ENCODE results near the gene DOCK8. TPM values are rescaled to one million over a fixed set of nuclear protein-coding genes. Genes with fewer than 3 reads are reported as not detected.

Gene DOCK8
- total RNA-seq, 1 donor from 2014 or later = 3.8 TPM

GRCh38 chr9:250039-250438, 35.4 kb downstream of the DOCK8 start:
- no peaks in the 10 kb centered on the region for H3K36me3 ChIP-seq (ENCODE audit: control insufficient read depth, insufficient read depth, low read length)
- no peak overlapping the region for H3K4me3 ChIP-seq (ENCODE audit: low read depth, low read length)
- no peak for TF ChIP-seq CTCF (IDR thresholded peaks at IDR 0.05; ENCODE audit: insufficient read depth, low read length, poor library complexity, severe bottlenecking)
- DNase-seq (ENCODE audit: low read depth) = no peak
- no peaks in the 10 kb centered on the region for H3K27me3 ChIP-seq (ENCODE audit: control insufficient read depth, insufficient read depth, low read length)

GRCh38 chr9:250625-251024, 36.0 kb downstream of the DOCK8 start:
- no peak overlapping the region for H3K4me3 ChIP-seq (ENCODE audit: low read depth, low read length)
- no peak for TF ChIP-seq CTCF (IDR thresholded peaks at IDR 0.05; ENCODE audit: insufficient read depth, low read length, poor library complexity, severe bottlenecking)
- H3K27me3 ChIP-seq (ENCODE audit: control insufficient read depth, insufficient read depth, low read length) = no peaks in the 10 kb centered on the region
- no peak for DNase-seq (ENCODE audit: low read depth)
- H3K36me3 ChIP-seq (ENCODE audit: control insufficient read depth, insufficient read depth, low read length) = no peaks in the 10 kb centered on the region

GRCh38 chr9:251398-251797, 36.7 kb downstream of the DOCK8 start:
- Histone ChIP-seq H3K27me3 (ENCODE audit: control insufficient read depth, insufficient read depth, low read length) (no peaks in the 10 kb centered on the region), H3K36me3 (ENCODE audit: control insufficient read depth, insufficient read depth, low read length) (no peaks in the 10 kb centered on the region), H3K4me3 (ENCODE audit: low read depth, low read length) (no peak overlapping the region)
- DNase-seq (ENCODE audit: low read depth) = no peak
- TF ChIP-seq CTCF (IDR thresholded peaks at IDR 0.05; ENCODE audit: insufficient read depth, low read length, poor library complexity, severe bottlenecking) = no peak

GRCh38 chr9:253539-253938, 38.9 kb downstream of the DOCK8 start:
- Histone ChIP-seq H3K27me3 (ENCODE audit: control insufficient read depth, insufficient read depth, low read length) (no peaks in the 10 kb centered on the region), H3K36me3 (ENCODE audit: control insufficient read depth, insufficient read depth, low read length) (no peaks in the 10 kb centered on the region), H3K4me3 (ENCODE audit: low read depth, low read length) (no peak overlapping the region)
- no peak for DNase-seq (ENCODE audit: low read depth)
- no peak for TF ChIP-seq CTCF (IDR thresholded peaks at IDR 0.05; ENCODE audit: insufficient read depth, low read length, poor library complexity, severe bottlenecking)

- Histone ChIP-seq H3K27me3 (ENCODE audit: control insufficient read depth, insufficient read depth, low read length) (no peaks in the 10 kb centered on the region), H3K4me3 (ENCODE audit: low read depth, low read length) (no peak overlapping the region), H3K36me3 (ENCODE audit: control insufficient read depth, insufficient read depth, low read length) (no peaks in the 10 kb centered on the region)
- no peak for DNase-seq (ENCODE audit: low read depth)
- no peak for TF ChIP-seq CTCF (IDR thresholded peaks at IDR 0.05; ENCODE audit: insufficient read depth, low read length, poor library complexity, severe bottlenecking)
These were observed 39.9 kb downstream of the DOCK8 start for GRCh38 chr9:254516-254915.

GRCh38 chr9:257957-258356, 43.3 kb downstream of the DOCK8 start:
- Histone ChIP-seq H3K27me3 (ENCODE audit: control insufficient read depth, insufficient read depth, low read length) (no peaks in the 10 kb centered on the region), H3K36me3 (ENCODE audit: control insufficient read depth, insufficient read depth, low read length) (no peaks in the 10 kb centered on the region), H3K4me3 (ENCODE audit: low read depth, low read length) (no peak overlapping the region)
- no peak for DNase-seq (ENCODE audit: low read depth)
- TF ChIP-seq CTCF (IDR thresholded peaks at IDR 0.05; ENCODE audit: insufficient read depth, low read length, poor library complexity, severe bottlenecking) = no peak
